NB4 (cell line): ENCODE results near the gene ACLY.
"Not testable (repeated sequence)": the region's sequence is repeated elsewhere in the genome, so short reads cannot be mapped to it uniquely, and the experiment has no call there.

ENCODE experiments used
- DNase-seq: peaks from one replicate; pipeline ENCODE4 v3.0.0; 2010; ENCODE audit warnings: low read depth
- H3K4me3 ChIP-seq: one replicate; pipeline ENCODE4 v1.5.1; 2011; ENCODE audit warnings: mild to moderate bottlenecking, low read depth, low read length, moderate library complexity
- MYC ChIP-seq: IDR thresholded peaks from 2 replicates; pipeline ENCODE4 v1.6.1; 2011; ENCODE audit warnings: low read depth, low read length
- POLR2A ChIP-seq: IDR thresholded peaks from 2 replicates; pipeline ENCODE4 v1.6.1; 2011; ENCODE audit warnings: mild to moderate bottlenecking; ENCODE audit not compliant: insufficient read length; ENCODE audit errors: extremely low read depth
- TF ChIP-seq, protein P1 (sequence below): IDR thresholded peaks from one replicate; pipeline ENCODE4 v1.5.1; 2012; ENCODE audit warnings: low read depth, low read length
- TF ChIP-seq, protein P2 (sequence below): IDR thresholded peaks from 2 replicates; pipeline ENCODE4 v1.6.1; 2011; ENCODE audit warnings: low read depth, low read length

Gene ACLY

DNA sequence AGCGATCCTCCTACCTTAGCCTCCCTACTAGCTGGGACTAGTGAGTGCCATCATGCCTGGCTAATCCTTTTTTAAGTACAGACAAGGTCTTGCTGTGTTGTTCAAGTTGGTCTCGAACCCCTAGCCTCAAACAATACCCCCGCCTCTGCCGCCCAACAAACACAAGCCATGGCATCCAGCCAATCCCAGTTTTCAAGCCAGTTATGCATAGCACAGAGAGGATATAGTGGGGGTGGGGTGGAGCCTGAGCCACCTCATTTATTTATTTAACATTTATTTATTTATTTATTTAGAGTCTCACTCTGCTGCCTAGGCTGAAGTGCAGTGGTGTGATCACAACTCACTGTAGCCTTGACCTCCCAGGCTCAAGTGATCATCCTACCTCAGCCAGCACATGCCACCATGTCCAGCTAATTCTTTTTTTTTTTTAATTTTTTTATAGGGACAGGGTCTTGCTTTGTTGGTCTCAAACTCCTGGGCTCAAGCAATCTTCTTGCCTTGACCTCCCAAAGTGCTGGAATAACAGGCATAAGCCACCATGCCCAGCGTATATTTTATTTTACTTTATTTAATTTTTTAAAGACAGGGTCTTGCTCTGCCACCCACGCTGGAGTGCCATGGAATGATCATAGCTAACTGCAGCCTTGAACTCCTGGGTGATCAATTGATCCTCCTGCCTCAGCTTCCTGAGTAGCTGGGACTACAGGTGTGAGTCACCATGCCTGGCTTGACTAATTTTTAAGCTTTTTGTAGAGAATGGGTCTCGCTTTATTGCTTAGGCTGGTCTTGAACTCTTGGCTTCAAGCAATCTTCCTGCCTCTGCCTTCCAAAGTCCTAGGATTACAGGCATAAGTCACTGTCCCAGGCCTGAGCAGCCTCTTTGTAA, 27.4 kb downstream of the ACLY start:
- H3K4me3 ChIP-seq: no peak overlapping the region
- TF ChIP-seq MYC (no peak), POLR2A (no peak)
- TF ChIP-seq, protein P1, sequence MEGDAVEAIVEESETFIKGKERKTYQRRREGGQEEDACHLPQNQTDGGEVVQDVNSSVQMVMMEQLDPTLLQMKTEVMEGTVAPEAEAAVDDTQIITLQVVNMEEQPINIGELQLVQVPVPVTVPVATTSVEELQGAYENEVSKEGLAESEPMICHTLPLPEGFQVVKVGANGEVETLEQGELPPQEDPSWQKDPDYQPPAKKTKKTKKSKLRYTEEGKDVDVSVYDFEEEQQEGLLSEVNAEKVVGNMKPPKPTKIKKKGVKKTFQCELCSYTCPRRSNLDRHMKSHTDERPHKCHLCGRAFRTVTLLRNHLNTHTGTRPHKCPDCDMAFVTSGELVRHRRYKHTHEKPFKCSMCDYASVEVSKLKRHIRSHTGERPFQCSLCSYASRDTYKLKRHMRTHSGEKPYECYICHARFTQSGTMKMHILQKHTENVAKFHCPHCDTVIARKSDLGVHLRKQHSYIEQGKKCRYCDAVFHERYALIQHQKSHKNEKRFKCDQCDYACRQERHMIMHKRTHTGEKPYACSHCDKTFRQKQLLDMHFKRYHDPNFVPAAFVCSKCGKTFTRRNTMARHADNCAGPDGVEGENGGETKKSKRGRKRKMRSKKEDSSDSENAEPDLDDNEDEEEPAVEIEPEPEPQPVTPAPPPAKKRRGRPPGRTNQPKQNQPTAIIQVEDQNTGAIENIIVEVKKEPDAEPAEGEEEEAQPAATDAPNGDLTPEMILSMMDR: no peak
- TF ChIP-seq, protein P2, sequence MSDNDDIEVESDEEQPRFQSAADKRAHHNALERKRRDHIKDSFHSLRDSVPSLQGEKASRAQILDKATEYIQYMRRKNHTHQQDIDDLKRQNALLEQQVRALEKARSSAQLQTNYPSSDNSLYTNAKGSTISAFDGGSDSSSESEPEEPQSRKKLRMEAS: no peak
- DNase-seq: no peak

DNA sequence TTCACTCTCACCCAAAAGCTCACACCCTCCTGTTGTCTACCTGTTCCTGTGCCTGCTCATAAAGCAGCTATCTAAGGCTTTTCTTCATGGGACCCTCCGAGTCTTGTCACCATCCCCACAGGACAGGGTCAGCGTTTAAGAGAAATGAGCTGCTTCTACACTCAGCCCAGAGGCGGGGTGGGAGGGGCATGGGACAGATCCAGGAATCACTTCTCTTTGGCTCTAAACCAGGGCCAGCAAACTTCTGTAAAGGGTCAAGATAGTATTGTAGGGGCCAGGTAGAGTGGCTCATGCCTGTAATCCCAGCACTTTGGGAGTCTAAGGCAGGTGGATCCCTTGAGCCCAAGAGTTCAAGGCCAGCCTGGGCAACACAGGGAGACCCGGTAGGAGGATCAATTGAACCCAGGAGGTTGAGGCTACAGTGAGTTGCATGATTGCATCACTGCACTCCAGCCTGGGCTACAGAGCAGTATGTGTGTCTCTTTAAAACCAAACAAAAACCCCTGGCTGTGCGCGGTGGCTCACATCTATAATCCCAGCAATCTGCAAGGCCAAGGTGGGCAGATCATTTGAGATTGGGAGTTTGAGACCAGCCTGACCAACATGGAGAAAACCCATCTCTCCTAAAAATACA, 30.3 kb downstream of the ACLY start:
- no peak overlapping the region for H3K4me3 ChIP-seq
- no peak for DNase-seq
- TF ChIP-seq, protein P1: no peak
- TF ChIP-seq, protein P2: no peak
- TF ChIP-seq MYC (no peak), POLR2A (no peak)

DNA sequence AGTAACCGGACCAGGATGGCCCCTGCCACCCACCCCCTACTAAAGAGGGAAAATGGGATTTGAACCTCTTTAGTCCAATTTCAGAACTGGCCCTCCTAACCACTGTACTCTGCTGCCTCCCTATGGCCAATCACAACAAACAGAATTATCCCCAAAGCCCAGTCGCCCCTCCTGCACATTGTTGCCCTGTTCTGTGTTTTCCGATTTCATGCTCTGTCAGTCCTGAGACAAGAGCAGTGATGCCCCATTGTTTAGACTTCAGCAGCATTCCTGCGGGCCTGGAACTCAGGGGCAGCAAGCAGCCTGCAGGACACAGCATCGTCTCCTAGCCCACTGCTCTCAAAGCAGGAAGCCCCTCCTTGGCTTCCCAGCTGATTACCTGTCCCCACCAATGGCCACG, 33.0 kb downstream of the ACLY start:
- DNase-seq: peak; percentile 24

DNA sequence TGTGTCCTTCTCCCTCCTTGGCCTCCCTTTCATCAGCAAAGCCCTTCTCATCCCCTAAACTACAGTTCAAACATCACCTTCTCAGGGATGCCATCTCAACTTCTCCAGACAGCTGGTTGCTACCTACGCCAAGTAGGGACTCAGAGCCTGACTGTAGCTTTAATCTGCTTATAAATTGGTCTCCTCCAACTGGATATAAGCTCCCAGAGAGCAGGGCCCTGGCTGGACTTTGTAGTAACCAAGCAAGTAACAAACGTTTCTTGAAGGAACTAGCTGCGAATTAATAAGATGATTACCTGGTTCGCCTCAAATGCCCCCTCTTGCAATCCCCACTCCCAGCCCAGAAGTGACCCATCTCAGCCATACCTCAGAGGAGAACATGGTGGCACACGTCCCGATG, 36.0 kb downstream of the ACLY start:
- TF ChIP-seq POLR2A: no peak
- TF ChIP-seq, protein P2: no peak
- TF ChIP-seq, protein P1: no peak
- TF ChIP-seq MYC: no peak
- no peak overlapping the region for H3K4me3 ChIP-seq
- DNase-seq: no peak

More for the DNA sequence above, 33.0 kb downstream of the ACLY start:
- H3K4me3 ChIP-seq: no peak overlapping the region
- TF ChIP-seq POLR2A: no peak
- TF ChIP-seq, protein P2: no peak

DNA sequence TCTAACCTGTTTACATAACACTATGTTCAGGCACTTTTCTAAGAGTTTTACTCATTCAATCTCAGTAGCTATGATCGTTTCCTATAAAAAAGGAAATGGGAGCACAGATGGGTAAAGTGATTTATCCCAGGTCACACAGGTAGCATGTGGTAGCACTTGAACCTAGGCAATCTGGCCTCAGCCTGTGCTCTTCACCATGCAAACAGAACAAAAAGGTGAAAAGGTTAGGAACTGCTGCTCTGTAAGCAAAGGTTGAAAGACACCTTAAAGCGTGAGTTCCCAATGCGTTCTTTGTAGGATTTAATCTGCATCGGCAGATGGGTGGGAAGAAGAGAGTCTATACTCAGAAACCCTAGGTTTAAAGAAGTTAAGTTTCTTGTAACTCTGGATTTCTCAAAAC, 38.6 kb downstream of the ACLY start:
- DNase-seq: no peak
- TF ChIP-seq, protein P2: no peak

DNA sequence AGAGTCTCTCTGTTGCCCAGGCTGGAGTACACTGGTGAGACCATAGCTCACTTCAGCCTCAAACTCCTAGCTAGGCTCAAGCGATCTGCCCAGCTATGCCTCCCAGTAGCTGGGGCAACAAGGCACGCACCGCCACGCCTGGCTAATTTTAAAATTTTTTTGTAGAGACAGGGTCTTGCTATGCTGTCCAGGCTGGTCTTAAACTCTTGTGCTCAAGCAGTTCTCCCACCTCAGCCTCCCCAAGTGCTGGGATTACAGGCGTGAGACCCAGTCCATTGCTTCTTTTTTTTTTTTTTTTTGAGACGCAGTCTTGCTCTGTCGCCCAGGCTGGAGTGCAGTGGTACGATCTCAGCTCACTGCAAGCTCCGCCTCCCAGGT, 44.5 kb downstream of the ACLY start:
- H3K4me3 ChIP-seq, DNase-seq: not testable (repeated sequence)

More for the DNA sequence above, 38.6 kb downstream of the ACLY start:
- no peak overlapping the region for H3K4me3 ChIP-seq

DNA sequence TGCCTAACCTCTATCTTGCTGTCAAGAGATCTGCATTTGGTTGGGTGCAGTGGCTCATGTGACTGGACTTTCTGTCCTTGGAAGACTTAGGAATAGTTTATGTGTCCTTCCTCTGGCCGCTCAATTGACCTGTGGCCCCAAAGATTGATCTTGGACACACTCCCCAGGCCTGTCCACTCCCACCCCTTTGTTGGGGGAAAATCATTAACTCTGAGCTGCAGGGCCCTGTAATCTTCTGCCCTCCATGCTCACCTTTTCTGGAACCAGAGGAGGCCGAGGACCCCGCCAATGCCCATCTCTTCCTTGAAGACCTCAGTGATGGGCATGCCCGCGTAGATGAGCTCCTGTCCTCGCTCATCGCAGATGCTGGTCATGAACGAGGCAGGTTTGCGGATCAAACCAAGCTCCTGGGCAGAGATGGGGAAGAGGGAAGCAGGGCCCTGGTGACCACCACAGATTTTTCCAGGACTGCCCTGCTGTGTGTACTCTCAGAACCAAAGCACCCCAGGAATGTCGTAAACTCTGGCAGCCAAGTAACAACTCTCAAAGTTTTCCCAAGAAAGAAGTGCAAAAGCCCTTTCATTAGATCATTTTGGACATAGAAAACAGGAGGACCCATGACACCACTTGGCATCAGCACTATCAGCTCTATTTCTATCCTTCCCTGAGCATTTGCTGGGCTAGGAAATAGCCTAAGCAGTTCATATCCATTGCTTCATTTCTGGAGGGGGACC, 45.0 kb downstream of the ACLY start:
- no peak for TF ChIP-seq POLR2A
- no peak for DNase-seq
- H3K4me3 ChIP-seq: no peak overlapping the region

DNA sequence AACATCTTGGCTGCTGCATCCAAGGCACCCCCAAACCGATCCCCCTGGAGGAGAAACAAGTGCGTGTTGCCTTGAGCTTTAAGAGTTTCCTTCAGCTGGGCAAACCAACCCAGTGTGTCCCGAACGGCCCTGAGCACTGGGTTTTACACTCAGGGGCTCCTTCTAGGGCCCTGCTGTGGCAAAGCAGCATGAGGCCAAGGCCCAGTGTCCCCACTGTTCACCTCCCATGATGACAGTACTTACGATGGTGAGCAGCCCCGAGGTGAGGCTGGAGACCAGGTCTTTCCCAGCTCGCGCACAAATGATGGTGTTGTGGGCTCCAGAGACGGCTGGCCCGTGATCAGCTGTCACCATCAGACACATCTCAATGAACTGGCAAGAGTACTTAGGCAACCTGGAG, 47.0 kb downstream of the ACLY start:
- no peak overlapping the region for H3K4me3 ChIP-seq
- TF ChIP-seq, protein P2: no peak
- no peak for TF ChIP-seq POLR2A
- no peak for TF ChIP-seq MYC
- TF ChIP-seq, protein P1: no peak
- no peak for DNase-seq
